ENCODE data around the gene CCDC158.

- TF ChIP-seq CTCF (conservative IDR thresholded peaks at IDR 0.05; ENCODE audit: low read depth in 2 of 2) (no peak), POLR2AphosphoS5 (IDR thresholded peaks at IDR 0.05; ENCODE audit: low read depth) (no peak), REST (IDR thresholded peaks at IDR 0.05; ENCODE audit: unreplicated experiment) (no peak), EZH2phosphoT487 (IDR thresholded peaks at IDR 0.05; ENCODE audit: unreplicated experiment) (no peak), EZH2 (IDR thresholded peaks at IDR 0.05; ENCODE audit: low read depth, unreplicated experiment) (no peak), ZNF331 (CRISPR knock-in tag; IDR thresholded peaks at IDR 0.05; ENCODE audit: low read depth) (no peak), ETS1 (IDR thresholded peaks at IDR 0.05) (no peak), NANOG (IDR thresholded peaks at IDR 0.05; ENCODE audit: borderline replicate concordance) (no peak), ZNF114 (CRISPR knock-in tag; IDR thresholded peaks at IDR 0.05) (no peak)
These were observed 28.9 kb upstream of the CCDC158 start for GRCh38 chr4:76449833-76450232.
